Endothelial cell of umbilical vein (primary cell): ENCODE results near the gene DNAJC21.

Experiments used
- CTCF ChIP-seq, 2 donors: IDR thresholded peaks; 1 replicate in 1 of 2; 2 replicates in 1 of 2; pipeline ENCODE4 v1.5.1; 2011; ENCODE audit warnings: low read length in 2 of 2, mild to moderate bottlenecking in 2 of 2, moderate library complexity in 2 of 2, control low read depth in 1 of 2, inconsistent platforms in 1 of 2, low read depth in 1 of 2; ENCODE audit not compliant: insufficient read depth in 1 of 2; ENCODE audit errors: extremely low read depth in 1 of 2
- POLR2A ChIP-seq: IDR thresholded peaks from 2 replicates; pipeline ENCODE4 v1.6.1; 2012; ENCODE audit warnings: low read depth, mild to moderate bottlenecking, control low read depth, low read length

GRCh38 chr5:34895641-34896419 lies 33.5 kb upstream of the DNAJC21 start:
- TF ChIP-seq CTCF (IDR thresholded peaks at IDR 0.05; ENCODE audit: extremely low read depth in 1 of 2, insufficient read depth in 1 of 2, low read depth in 1 of 2, low read length in 2 of 2) (no peak), POLR2A (no peak)
